ENCODE data around the gene PTTG1IP. TPM values are rescaled to one million over a fixed set of nuclear protein-coding genes. Genes with fewer than 3 reads are reported as not detected.

PTTG1IP gene
- total RNA-seq, 1 experiment from 2014 or later, result 96.0 TPM

GRCh38 chr21:44837537-44837936, 36.0 kb downstream of the PTTG1IP start:
- Mint-ChIP-seq H3K4me3 (no peak overlapping the region), H3K9me3 (no peaks in the 10 kb centered on the region), H3K27me3 (ENCODE audit: low read depth) (no peaks in the 10 kb centered on the region), H3K36me3 (no peaks in the 10 kb centered on the region), H3K27ac (no peak overlapping the region), H3K4me1 (no peaks in the 10 kb centered on the region)
- TF ChIP-seq E2F1 (CRISPR knock-in tag; IDR thresholded peaks at IDR 0.05), result no peak
- TF ChIP-seq ZNF121 (CRISPR knock-in tag; IDR thresholded peaks at IDR 0.05), result no peak
- TF ChIP-seq, protein P1, sequence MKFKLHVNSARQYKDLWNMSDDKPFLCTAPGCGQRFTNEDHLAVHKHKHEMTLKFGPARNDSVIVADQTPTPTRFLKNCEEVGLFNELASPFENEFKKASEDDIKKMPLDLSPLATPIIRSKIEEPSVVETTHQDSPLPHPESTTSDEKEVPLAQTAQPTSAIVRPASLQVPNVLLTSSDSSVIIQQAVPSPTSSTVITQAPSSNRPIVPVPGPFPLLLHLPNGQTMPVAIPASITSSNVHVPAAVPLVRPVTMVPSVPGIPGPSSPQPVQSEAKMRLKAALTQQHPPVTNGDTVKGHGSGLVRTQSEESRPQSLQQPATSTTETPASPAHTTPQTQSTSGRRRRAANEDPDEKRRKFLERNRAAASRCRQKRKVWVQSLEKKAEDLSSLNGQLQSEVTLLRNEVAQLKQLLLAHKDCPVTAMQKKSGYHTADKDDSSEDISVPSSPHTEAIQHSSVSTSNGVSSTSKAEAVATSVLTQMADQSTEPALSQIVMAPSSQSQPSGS (CRISPR knock-in tag; IDR thresholded peaks at IDR 0.05; ENCODE audit: borderline replicate concordance, low read depth), result no peak
- TF ChIP-seq HMGA2 (CRISPR knock-in tag; IDR thresholded peaks at IDR 0.05), result no peak
- no peak for TF ChIP-seq NR2C2 (CRISPR knock-in tag; IDR thresholded peaks at IDR 0.05)
- TF ChIP-seq, protein P2, sequence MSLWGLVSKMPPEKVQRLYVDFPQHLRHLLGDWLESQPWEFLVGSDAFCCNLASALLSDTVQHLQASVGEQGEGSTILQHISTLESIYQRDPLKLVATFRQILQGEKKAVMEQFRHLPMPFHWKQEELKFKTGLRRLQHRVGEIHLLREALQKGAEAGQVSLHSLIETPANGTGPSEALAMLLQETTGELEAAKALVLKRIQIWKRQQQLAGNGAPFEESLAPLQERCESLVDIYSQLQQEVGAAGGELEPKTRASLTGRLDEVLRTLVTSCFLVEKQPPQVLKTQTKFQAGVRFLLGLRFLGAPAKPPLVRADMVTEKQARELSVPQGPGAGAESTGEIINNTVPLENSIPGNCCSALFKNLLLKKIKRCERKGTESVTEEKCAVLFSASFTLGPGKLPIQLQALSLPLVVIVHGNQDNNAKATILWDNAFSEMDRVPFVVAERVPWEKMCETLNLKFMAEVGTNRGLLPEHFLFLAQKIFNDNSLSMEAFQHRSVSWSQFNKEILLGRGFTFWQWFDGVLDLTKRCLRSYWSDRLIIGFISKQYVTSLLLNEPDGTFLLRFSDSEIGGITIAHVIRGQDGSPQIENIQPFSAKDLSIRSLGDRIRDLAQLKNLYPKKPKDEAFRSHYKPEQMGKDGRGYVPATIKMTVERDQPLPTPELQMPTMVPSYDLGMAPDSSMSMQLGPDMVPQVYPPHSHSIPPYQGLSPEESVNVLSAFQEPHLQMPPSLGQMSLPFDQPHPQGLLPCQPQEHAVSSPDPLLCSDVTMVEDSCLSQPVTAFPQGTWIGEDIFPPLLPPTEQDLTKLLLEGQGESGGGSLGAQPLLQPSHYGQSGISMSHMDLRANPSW (CRISPR knock-in tag; conservative IDR thresholded peaks at IDR 0.05; ENCODE audit: low read depth), result no peak
- TF ChIP-seq ZNF396 (CRISPR knock-in tag; IDR thresholded peaks at IDR 0.05; ENCODE audit: borderline replicate concordance), result no peak
- no peak for TF ChIP-seq ZNF532 (CRISPR knock-in tag; IDR thresholded peaks at IDR 0.05; ENCODE audit: borderline replicate concordance)
- TF ChIP-seq USF2 (CRISPR knock-in tag; IDR thresholded peaks at IDR 0.05), result no peak
- TF ChIP-seq ZNF671 (CRISPR knock-in tag; IDR thresholded peaks at IDR 0.05), result no peak
- ATAC-seq, result peak; percentile 52
- DNase-seq (ENCODE audit: low spot score), result no peak
- ChIA-PET CTCF (no interaction called here), POLR2A (no interaction called here)

GRCh38 chr21:44836666-44837471, 36.6 kb downstream of the PTTG1IP start:
- ChIA-PET POLR2A (interaction anchor here (0.6 kb wide), 1 partner anchor 19 kb away, joined by 3 read pairs; the partner anchor contains the start of gene SUMO3), CTCF (interaction anchor here (0.5 kb wide), 1 partner anchor 53 kb away, joined by 4 read pairs; no protein-coding TSS in a partner anchor)
- H3K4me3 Mint-ChIP-seq, result no peak overlapping the region
- H3K27ac Mint-ChIP-seq, result no peak overlapping the region
- H3K36me3 Mint-ChIP-seq, result no peaks in the 10 kb centered on the region
- no peak for DNase-seq (ENCODE audit: low spot score)
- H3K27me3 Mint-ChIP-seq (ENCODE audit: low read depth), result no peaks in the 10 kb centered on the region
- H3K9me3 Mint-ChIP-seq, result no peaks in the 10 kb centered on the region
- H3K4me1 Mint-ChIP-seq, result no peaks in the 10 kb centered on the region
- ATAC-seq, result no peak
- TF ChIP-seq CTCF (IDR thresholded peaks at IDR 0.05), result no peak
- no peak for TF ChIP-seq HMGXB4 (CRISPR knock-in tag; IDR thresholded peaks at IDR 0.05)
- TF ChIP-seq, protein P1 (CRISPR knock-in tag; IDR thresholded peaks at IDR 0.05; ENCODE audit: borderline replicate concordance, low read depth), result no peak
- TF ChIP-seq, protein P2 (CRISPR knock-in tag; conservative IDR thresholded peaks at IDR 0.05; ENCODE audit: low read depth), result no peak
- no peak for TF ChIP-seq RELA (CRISPR knock-in tag; IDR thresholded peaks at IDR 0.05; ENCODE audit: borderline replicate concordance)
